Adrenal gland (tissue), 5 donors: ENCODE results near the gene SERPINA9.

ENCODE experiments used
- CTCF ChIP-seq, 6 experiments: fragments of 450-650 bp in 4 of 6; fragments of 200-600 bp in 2 of 6; sonication (generic) in 1 of 6; IDR thresholded peaks; 1 replicate in 5 of 6; 2 replicates in 1 of 6; pipeline versions ENCODE4 v1.5.1 to v1.8.0; 2016 to 2021; ENCODE audit warnings: antibody characterized with exemption in 6 of 6, mild to moderate bottlenecking in 2 of 6, moderate library complexity in 1 of 6
- POLR2A ChIP-seq, 2 donors: fragments of 450-650 bp; IDR thresholded peaks; one replicate each; pipeline ENCODE4 v1.6.1; 2017; ENCODE audit warnings: antibody characterized with exemption in 2 of 2, mild to moderate bottlenecking in 2 of 2, moderate library complexity in 1 of 2
- donor health status: DM: no; HTN: no; CAD: no.

- TF ChIP-seq CTCF (IDR thresholded peaks at IDR 0.05): no peak
- no peak for TF ChIP-seq POLR2A (IDR thresholded peaks at IDR 0.05)
These were observed 27.8 kb downstream of the SERPINA9 start for GRCh38 chr14:94448071-94448808.
